Measurements from ENCODE around the gene HSPA1B. TPM values are rescaled to one million over a fixed set of nuclear protein-coding genes. Genes with fewer than 3 reads are reported as not detected.
"Not testable (repeated sequence)": the region's sequence is repeated elsewhere in the genome, so short reads cannot be mapped to it uniquely, and the experiment has no call there.

HSPA1B gene
- total RNA-seq, 2 experiments from 2014 or later: 47.8 to 50.1 TPM

DNA sequence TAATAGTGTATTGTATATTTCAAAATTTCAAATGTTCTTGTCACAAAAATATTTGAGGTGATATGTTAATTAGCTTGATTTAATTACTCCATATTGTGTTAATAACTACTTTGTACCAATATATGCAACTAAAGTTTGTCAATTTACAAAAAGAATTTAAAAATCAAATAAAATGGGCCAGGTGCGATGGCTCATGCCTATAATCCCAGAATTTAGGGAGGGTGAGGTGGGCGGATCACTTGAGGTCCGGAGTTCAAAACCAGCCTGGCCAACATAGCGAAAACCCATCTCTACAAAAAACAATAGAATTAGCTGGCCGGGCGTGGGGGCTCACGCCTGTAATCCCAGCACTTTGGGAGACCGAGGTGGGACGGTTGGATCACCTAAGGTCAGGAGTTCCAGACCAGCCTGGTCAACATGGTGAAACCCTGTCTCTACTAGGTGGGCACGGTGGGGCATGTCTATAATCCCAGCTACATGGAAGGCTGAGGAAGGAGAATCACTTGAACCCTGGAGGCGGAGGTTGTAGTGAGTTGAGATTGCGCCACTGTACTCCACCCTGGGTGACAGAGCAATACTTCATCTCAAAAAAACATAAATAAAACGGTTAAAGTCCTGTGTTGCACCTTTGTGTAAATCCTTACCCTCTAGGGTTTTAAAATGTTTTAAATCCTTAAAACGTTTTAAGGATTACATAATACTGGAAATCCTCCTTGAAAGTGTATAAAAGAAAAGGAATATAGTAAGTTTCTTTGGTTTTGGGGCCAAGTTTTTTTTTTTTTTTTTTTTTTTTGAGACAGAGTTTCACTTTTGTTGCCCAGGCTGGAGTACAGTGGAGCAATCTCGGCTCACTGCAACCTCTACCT is 4.0 kb downstream of the HSPA1B start:
- CTCF ChIA-PET: interaction anchor here (0.6 to 2.5 kb wide), 14 partner anchors 7 to 179 kb away, joined by 3 to 14 read pairs (median 5); partner anchors contain the start of genes BAG6, LSM2, LY6G5C and NEU1
- H3K36me3 Mint-ChIP-seq (ENCODE audit: low read depth): peaks cover 32% of the 10 kb centered on the region

DNA sequence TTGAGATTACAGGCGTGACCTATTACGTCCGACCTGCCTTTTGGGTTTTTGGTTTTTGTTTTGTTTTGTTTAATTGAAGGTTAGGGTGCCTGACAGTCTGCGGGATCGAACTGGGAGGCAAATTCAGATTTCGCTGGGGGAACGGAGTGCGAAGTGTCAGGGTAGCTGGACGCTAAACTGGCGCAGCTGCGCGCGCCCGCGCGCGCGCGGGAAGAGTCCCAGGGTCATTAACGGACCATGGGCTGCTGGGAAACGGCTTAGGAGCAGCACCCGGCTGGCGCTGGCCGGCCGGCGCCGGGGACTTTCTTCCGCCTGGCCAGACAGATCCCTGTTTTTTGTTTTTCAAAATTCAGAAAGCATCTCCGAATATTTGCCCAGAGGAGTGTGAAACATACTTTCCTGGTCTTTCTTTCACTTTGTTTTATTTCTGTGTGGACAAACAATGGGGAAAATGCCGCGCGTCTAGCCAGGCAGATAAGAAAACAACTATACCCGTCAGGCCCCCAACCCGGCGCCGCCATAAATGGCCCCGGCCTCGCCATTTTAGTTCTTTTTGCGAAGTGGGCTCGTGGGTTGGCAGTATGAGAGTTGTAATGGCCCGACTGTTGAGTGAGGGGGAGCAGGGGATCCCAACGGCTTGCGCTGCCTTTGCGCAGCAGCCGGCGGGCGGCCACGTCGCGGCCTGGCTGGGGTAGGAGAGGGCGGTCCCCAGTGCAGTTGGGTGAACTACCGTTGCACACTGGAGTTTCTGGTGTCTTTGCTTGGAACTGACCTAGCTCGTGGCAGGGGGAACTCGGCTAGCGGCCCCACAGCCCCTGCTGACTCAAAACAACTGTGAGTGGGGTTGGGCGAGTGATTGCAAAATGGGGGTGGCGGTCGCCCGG is 7.1 kb downstream of the HSPA1B start:
- intact Hi-C loops (cut with micrococcal nuclease): loop anchor here (1.0 to 10.0 kb wide), 8 partner anchors 29 to 1010 kb away; partner anchors contain the start of genes EHMT2, NELFE, PRRC2A and PSMB8
- CTCF ChIA-PET: interaction anchor here (0.6 to 1.5 kb wide), 2 partner anchors 94 to 116 kb away, joined by 3 to 6 read pairs; partner anchors contain the start of gene MSH5
- DNase-seq: peak; percentile 80
- Mint-ChIP-seq H3K4me1 (ENCODE audit: low read depth) (peaks cover 46% of the 10 kb centered on the region), H3K27ac (peak overlapping the region; percentile 98), H3K4me3 (peak overlapping the region; percentile 94), H3K36me3 (ENCODE audit: low read depth) (peaks cover 60% of the 10 kb centered on the region), H3K27me3 (ENCODE audit: low read depth) (no peaks in the 10 kb centered on the region), H3K9me3 (no peaks in the 10 kb centered on the region)

More for the DNA sequence above, 4.0 kb downstream of the HSPA1B start:
- Mint-ChIP-seq H3K9me3 (no peaks in the 10 kb centered on the region), H3K4me1 (ENCODE audit: low read depth) (peaks cover 27% of the 10 kb centered on the region), H3K27ac (peak overlapping the region; percentile 94), H3K27me3 (ENCODE audit: low read depth) (no peaks in the 10 kb centered on the region), H3K4me3 (peak overlapping the region; percentile 97)
- DNase-seq: no peak
- intact Hi-C loops (cut with micrococcal nuclease): loop anchor here (2.0 to 10.0 kb wide), 3 partner anchors 126 to 1013 kb away; partner anchors contain the start of genes LY6G5C, NELFE, PSMB8 and SKIC2

DNA sequence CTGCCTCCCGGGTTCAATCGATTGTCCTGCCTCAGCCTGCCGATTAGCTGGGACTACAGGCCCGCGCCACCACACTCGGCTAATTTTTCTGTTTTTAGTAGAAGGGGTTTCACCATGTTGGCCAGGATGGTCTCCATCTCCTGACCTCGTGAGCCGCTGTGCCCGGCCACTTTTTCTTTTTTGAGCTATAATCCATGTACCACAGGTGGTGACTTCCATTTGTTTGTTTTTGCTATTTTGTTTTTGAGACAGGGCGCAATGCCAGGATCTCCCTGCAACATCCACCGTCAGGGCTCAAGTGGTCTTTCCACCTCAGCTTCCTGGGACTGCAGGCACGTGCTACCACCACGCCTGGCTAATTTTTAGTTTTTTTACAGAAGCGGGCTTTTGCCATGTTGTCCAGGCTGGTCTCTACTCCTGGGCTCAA is 8.5 kb downstream of the HSPA1B start:
- CTCF ChIA-PET: interaction anchor here (0.7 to 1.3 kb wide), 3 partner anchors 46 to 98 kb away, joined by 3 to 4 read pairs (median 3); no protein-coding TSS in a partner anchor
- Mint-ChIP-seq H3K9me3 (no peaks in the 10 kb centered on the region), H3K4me1 (ENCODE audit: low read depth) (peaks cover 41% of the 10 kb centered on the region), H3K27me3 (ENCODE audit: low read depth) (no peaks in the 10 kb centered on the region), H3K36me3 (ENCODE audit: low read depth) (peaks cover 62% of the 10 kb centered on the region), H3K4me3 (peak overlapping the region; percentile 94), H3K27ac (peak overlapping the region; percentile 98)
- DNase-seq: no peak
- intact Hi-C loops (cut with micrococcal nuclease): loop anchor here (10.0 kb wide), 1 partner anchor 1009 kb away; the partner anchor contains the start of gene PSMB8

DNA sequence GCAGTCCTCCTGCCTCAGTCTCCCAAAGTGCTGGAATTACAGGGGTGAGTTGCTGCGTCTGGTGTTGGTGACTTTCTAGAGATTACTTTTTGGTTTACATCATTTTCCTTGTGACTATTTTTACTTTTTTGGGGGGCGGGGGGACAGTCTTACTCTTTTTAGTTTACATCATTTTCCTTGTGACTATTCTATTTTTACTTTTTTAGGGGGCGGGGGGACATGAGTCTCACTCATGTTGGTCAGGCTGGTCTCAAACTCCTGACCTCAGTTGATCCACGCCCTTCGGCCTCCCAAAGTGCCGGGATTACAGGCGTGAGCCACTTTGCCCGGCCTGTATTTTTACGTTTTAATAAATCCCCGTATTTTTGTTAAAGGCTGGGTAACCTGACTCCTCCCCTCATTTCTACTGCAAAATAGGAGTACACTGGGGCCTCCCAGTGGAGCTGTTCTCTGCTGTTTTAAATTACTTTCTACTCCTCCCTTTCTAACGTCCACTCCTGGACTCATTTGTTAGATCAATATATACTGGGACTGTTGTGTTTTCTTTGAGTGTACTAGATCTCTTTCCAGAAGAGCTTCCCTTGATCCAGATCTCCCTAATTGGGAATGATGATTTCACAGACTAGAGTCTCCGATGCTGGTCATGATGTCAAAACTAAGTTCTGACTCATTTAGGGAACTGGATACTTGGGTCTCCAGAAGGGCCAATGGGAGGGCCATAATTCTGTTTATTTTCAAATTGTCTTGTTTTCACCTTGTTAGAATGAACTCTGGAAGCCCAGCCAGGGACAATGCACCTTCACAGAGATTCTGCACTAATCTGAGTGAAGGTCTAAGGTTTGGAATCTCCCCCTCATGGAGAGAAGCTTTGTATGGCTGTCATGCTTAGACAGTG is 9.2 kb downstream of the HSPA1B start:
- Mint-ChIP-seq H3K4me1 (ENCODE audit: low read depth) (peaks cover 36% of the 10 kb centered on the region), H3K36me3 (ENCODE audit: low read depth) (peaks cover 63% of the 10 kb centered on the region), H3K4me3 (peak overlapping the region; percentile 94), H3K27me3 (ENCODE audit: low read depth) (no peaks in the 10 kb centered on the region), H3K27ac (peak overlapping the region; percentile 98), H3K9me3 (no peaks in the 10 kb centered on the region)
- DNase-seq: no peak
- CTCF ChIA-PET: interaction anchor here (0.7 to 1.3 kb wide), 3 partner anchors 46 to 98 kb away, joined by 3 to 4 read pairs (median 3); no protein-coding TSS in a partner anchor
- intact Hi-C loops (cut with micrococcal nuclease): loop anchor here (10.0 kb wide), 1 partner anchor 1008 kb away; the partner anchor contains the start of gene PSMB8

DNA sequence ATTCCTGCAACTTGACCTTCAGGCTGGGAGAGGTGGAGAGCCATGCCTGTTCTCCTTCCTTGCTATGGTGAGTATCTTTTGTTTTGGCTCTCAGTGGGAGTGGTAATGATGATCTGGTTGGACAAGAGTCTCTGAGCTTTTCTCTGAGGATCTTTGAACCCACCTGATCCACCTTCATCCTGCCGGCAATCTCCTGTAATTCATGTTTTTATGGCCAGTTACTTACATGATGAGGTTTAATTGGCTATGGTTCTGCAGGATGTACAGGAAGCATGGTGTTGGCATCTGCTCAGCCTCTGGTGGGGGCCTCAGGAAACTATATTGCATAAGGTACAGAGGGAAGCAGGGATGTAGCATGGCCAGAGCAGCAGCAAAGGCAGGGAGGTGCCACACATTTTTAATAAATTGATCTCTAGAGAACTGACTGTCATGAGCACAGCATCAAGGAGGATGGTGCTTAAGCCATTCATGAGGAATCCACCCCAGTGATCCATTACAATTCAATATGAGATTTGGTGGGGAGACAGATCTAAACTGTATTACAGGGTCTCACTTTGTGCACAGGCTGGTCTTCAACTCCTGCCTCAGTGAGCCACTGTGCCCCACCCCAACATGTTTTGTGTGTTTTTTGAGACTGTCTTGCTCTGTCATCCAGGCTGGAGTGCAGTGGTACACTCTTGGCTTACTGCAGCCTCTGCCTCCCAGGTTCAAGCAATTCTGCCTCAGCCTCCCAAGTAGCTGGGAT is 10.0 kb downstream of the HSPA1B start:
- Mint-ChIP-seq H3K27me3 (ENCODE audit: low read depth) (no peaks in the 10 kb centered on the region), H3K4me3 (peak overlapping the region; percentile 94), H3K36me3 (ENCODE audit: low read depth) (peaks cover 66% of the 10 kb centered on the region), H3K9me3 (no peaks in the 10 kb centered on the region), H3K4me1 (ENCODE audit: low read depth) (peaks cover 32% of the 10 kb centered on the region), H3K27ac (peak overlapping the region; percentile 98)
- CTCF ChIA-PET: interaction anchor here (0.8 to 2.8 kb wide), 3 partner anchors 7 to 114 kb away, joined by 4 to 8 read pairs (median 5); no protein-coding TSS in a partner anchor
- DNase-seq: no peak
- intact Hi-C loops (cut with micrococcal nuclease): loop anchor here (10.0 kb wide), 1 partner anchor 1007 kb away; the partner anchor contains the start of gene PSMB8

DNA sequence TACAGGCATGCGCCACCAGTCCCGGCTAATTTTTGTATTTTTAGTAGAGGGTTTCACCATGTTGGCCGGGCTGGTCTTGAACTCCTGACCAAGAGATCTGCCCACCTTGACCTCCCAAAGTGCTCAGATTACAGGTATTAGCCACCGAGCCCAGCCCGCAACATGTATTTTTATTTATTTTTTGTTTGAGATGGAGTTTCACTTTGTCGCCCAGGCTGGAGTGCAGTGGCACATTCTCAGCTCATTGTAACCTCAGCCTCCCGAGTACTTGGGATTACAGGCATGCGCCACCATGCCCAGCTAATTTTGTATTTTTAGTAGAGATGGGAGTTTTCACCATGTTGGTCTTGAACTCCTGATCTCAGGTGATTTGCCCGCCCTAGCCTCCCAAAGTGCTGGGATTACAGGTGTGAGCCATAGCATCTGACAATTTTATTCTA is 10.6 kb downstream of the HSPA1B start:
- not testable (repeated sequence) for H3K27me3 Mint-ChIP-seq (ENCODE audit: low read depth); DNase-seq; H3K9me3 Mint-ChIP-seq
- intact Hi-C loops (cut with micrococcal nuclease): loop anchor here (10.0 kb wide), 1 partner anchor 1007 kb away; the partner anchor contains the start of gene PSMB8
- CTCF ChIA-PET: interaction anchor here (0.8 to 2.8 kb wide), 4 partner anchors 7 to 113 kb away, joined by 4 to 8 read pairs (median 4); partner anchors contain the start of gene HSPA1B
- H3K27ac Mint-ChIP-seq: peak overlapping the region; percentile 98
- peak overlapping the region; percentile 94 for H3K4me3 Mint-ChIP-seq
- peaks cover 29% of the 10 kb centered on the region for H3K4me1 Mint-ChIP-seq (ENCODE audit: low read depth)
- H3K36me3 Mint-ChIP-seq (ENCODE audit: low read depth): peaks cover 66% of the 10 kb centered on the region

DNA sequence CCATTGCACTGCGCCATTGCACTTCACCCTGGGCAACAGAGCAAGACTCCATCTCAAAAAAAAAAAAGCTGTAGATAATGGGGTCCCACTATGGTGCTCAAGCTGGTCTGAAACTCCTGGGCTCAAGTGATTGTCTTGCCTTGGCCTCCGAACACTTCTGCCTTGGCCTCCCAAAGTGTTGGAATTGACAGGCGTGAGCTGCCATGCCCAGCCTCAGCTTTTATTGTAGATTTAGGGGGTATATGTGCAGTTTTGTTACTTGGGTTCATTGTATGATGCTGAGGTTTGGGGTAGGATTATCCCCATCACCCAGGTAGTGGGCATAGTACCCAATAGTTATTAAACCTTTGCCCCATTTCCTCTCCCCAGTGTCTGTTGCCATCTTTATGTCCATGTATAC is 11.4 kb downstream of the HSPA1B start:
- Mint-ChIP-seq H3K27ac (no peak overlapping the region), H3K36me3 (ENCODE audit: low read depth) (peaks cover 66% of the 10 kb centered on the region), H3K9me3 (no peaks in the 10 kb centered on the region), H3K27me3 (ENCODE audit: low read depth) (no peaks in the 10 kb centered on the region), H3K4me1 (ENCODE audit: low read depth) (peaks cover 27% of the 10 kb centered on the region), H3K4me3 (peak overlapping the region; percentile 29)
- intact Hi-C loops (cut with micrococcal nuclease): loop anchor here (10.0 kb wide), 1 partner anchor 1006 kb away; the partner anchor contains the start of gene PSMB8
- CTCF ChIA-PET: interaction anchor here (0.5 to 2.8 kb wide), 7 partner anchors 8 to 113 kb away, joined by 3 to 8 read pairs (median 4); partner anchors contain the start of gene HSPA1B
- no peak for DNase-seq

DNA sequence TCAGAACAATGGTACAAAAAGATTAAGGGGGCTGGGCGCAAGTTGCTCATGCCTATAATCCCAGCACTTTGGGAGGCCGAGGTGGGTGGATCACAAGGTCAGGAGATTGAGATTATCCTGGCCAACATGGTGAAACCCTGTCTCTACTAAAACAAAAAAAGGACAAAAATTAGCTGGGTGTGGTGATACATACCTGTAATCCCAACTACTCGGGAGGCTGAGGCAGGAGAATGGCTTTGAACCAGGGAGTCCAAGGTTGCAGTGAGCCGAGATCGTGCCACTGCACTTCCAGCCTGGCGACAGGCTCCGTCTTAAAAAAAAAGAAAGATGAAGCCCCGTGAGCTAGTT is 12.2 kb downstream of the HSPA1B start:
- not testable (repeated sequence) for DNase-seq; H3K27me3 Mint-ChIP-seq (ENCODE audit: low read depth); H3K4me3 Mint-ChIP-seq; H3K27ac Mint-ChIP-seq; H3K9me3 Mint-ChIP-seq
- CTCF ChIA-PET: interaction anchor here (0.5 to 2.8 kb wide), 4 partner anchors 9 to 50 kb away, joined by 3 to 8 read pairs (median 4); no protein-coding TSS in a partner anchor
- Mint-ChIP-seq H3K4me1 (ENCODE audit: low read depth) (peaks cover 25% of the 10 kb centered on the region), H3K36me3 (ENCODE audit: low read depth) (peaks cover 65% of the 10 kb centered on the region)
- intact Hi-C loops (cut with micrococcal nuclease): loop anchor here (10.0 kb wide), 1 partner anchor 1005 kb away; the partner anchor contains the start of gene PSMB8

DNA sequence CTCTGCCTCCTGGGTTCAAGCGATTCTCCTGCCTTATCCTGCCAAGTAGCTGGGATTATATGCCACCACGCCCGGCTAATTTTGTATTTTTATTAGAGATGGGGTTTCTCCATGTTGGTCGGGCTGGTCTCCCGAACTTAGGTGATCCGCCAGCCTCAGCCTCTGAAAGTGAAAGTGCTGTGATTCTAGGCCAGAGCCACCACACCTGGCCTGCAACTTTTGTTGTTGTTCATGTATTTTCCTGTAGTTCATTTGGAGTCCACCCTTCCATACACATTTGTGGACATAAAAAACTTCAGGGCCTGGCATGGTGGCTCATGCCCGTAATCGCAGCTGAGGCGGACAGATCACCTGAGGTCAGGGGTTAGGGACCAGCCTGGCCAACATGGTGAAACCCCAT is 14.5 kb downstream of the HSPA1B start:
- Mint-ChIP-seq H3K9me3 (no peaks in the 10 kb centered on the region), H3K4me1 (ENCODE audit: low read depth) (peaks cover 20% of the 10 kb centered on the region), H3K27me3 (ENCODE audit: low read depth) (no peaks in the 10 kb centered on the region), H3K4me3 (no peak overlapping the region), H3K36me3 (ENCODE audit: low read depth) (peaks cover 43% of the 10 kb centered on the region), H3K27ac (peak overlapping the region; percentile 18)
- intact Hi-C loops (cut with micrococcal nuclease): no loop called here
- DNase-seq: no peak
- CTCF ChIA-PET: interaction anchor here (0.9 kb wide), 1 partner anchor 220 kb away, joined by 3 read pairs; no protein-coding TSS in a partner anchor

DNA sequence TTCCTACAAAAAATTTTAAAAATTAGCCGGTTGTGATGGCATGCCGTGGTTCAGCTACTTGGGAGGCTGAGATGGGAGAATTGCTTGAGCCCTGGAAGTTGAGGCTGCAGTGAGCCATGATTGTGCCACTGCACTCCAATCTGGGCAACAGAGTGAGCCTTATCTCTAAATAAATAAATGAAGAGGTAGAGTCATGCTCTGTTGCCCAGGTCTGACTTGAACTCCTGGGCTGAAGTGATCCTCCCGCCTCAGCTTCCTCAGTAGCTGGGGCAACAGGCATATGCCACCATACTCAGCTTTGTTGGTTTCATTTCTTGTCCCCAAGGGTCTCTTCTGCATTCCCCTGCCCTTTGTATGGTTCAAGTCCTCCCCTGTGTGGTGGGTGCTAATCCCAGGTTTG is 17.0 kb downstream of the HSPA1B start:
- no peak for DNase-seq
- Mint-ChIP-seq H3K4me3 (no peak overlapping the region), H3K27me3 (ENCODE audit: low read depth) (no peaks in the 10 kb centered on the region), H3K9me3 (no peaks in the 10 kb centered on the region), H3K36me3 (ENCODE audit: low read depth) (peaks cover 20% of the 10 kb centered on the region), H3K27ac (no peak overlapping the region), H3K4me1 (ENCODE audit: low read depth) (peaks cover under 1% of the 10 kb centered on the region)
- CTCF ChIA-PET: no interaction called here
- intact Hi-C loops (cut with micrococcal nuclease): no loop called here
